ENCODE results near the gene TMCC1. TPM values are rescaled to one million over a fixed set of nuclear protein-coding genes. Genes with fewer than 3 reads are reported as not detected.

Gene TMCC1
- total RNA-seq, 1 donor from 2014 or later = 37.8 TPM

DNA sequence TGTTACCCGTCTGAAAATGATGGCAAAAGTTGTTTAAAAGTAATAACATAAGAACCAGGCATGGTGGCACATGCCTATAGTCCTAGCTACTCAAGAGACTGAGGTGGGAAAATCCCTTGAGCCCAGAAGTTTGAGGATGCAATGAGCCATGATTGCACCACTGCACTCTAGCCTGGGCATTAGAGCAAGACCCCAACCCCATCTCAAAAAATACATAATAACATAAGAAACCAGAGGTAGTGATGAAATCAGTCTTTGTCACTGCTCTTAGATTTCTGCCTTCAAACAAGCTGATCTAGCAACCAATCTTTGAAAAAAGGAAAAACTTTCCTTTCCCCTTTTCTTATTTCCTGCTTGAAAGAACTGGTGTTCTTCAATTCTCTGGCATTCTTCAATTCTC is 71.3 kb downstream of the TMCC1 start:
- DNase-seq (ENCODE audit: extremely low spot score, unreplicated experiment) = no peak
- TF ChIP-seq, protein P1, sequence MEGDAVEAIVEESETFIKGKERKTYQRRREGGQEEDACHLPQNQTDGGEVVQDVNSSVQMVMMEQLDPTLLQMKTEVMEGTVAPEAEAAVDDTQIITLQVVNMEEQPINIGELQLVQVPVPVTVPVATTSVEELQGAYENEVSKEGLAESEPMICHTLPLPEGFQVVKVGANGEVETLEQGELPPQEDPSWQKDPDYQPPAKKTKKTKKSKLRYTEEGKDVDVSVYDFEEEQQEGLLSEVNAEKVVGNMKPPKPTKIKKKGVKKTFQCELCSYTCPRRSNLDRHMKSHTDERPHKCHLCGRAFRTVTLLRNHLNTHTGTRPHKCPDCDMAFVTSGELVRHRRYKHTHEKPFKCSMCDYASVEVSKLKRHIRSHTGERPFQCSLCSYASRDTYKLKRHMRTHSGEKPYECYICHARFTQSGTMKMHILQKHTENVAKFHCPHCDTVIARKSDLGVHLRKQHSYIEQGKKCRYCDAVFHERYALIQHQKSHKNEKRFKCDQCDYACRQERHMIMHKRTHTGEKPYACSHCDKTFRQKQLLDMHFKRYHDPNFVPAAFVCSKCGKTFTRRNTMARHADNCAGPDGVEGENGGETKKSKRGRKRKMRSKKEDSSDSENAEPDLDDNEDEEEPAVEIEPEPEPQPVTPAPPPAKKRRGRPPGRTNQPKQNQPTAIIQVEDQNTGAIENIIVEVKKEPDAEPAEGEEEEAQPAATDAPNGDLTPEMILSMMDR (IDR thresholded peaks at IDR 0.05) = no peak
- Mint-ChIP-seq H3K4me1 (ENCODE audit: unreplicated experiment) (peaks cover 2% of the 10 kb centered on the region), H3K36me3 (ENCODE audit: unreplicated experiment) (peaks cover 7% of the 10 kb centered on the region), H3K9me3 (ENCODE audit: unreplicated experiment) (no peaks in the 10 kb centered on the region), H3K4me3 (ENCODE audit: unreplicated experiment) (no peak overlapping the region), H3K27me3 (ENCODE audit: unreplicated experiment) (no peaks in the 10 kb centered on the region), H3K27ac (ENCODE audit: unreplicated experiment) (no peak overlapping the region)

DNA sequence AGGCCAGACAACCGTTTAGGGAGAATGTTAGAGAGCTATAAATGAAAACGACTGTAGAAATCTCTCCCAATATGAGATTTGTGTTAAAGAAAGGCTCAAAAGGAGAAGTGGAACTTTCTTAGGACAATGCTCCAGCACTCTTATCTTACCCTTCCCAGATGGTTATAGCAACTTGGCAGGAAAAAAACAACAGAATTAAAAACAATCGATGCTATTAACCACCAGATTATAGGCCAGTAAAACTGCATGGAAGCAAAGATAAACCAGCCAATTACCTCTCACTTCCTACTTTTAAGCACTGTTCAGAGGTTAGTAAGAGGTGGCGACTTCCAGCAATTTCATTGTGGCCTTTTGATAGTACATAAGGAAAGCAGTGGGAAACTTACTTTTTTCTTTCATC is 72.9 kb downstream of the TMCC1 start:
- peaks cover 2% of the 10 kb centered on the region for H3K4me1 Mint-ChIP-seq (ENCODE audit: unreplicated experiment)
- H3K27ac Mint-ChIP-seq (ENCODE audit: unreplicated experiment) = no peak overlapping the region
- TF ChIP-seq, protein P1 (IDR thresholded peaks at IDR 0.05) = no peak
- DNase-seq (ENCODE audit: extremely low spot score, unreplicated experiment) = no peak
- H3K4me3 Mint-ChIP-seq (ENCODE audit: unreplicated experiment) = no peak overlapping the region
- peaks cover 15% of the 10 kb centered on the region for H3K36me3 Mint-ChIP-seq (ENCODE audit: unreplicated experiment)
- H3K9me3 Mint-ChIP-seq (ENCODE audit: unreplicated experiment) = peaks cover 4% of the 10 kb centered on the region
- no peaks in the 10 kb centered on the region for H3K27me3 Mint-ChIP-seq (ENCODE audit: unreplicated experiment)

DNA sequence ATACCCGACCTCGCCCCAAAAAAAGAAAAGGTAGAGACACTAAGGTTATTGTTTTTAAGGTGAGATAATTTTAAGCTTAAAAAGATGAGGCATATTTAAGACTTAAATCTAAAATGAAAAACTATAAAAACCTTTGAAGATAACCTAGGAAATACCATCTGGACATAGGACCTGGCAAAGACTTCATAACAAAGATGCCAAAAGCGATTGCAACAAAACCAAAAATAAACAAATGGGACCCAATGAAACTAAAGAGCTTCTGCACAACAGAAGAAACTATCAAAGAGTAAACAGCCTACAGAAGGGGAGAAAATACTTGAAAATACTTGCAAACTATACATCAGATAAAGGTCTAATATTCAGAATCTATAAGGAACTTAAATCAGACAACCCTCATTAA is 80.9 kb downstream of the TMCC1 start:
- Mint-ChIP-seq H3K9me3 (ENCODE audit: unreplicated experiment) (peaks cover 4% of the 10 kb centered on the region), H3K27me3 (ENCODE audit: unreplicated experiment) (no peaks in the 10 kb centered on the region), H3K36me3 (ENCODE audit: unreplicated experiment) (peaks cover 18% of the 10 kb centered on the region), H3K4me3 (ENCODE audit: unreplicated experiment) (no peak overlapping the region), H3K27ac (ENCODE audit: unreplicated experiment) (no peak overlapping the region), H3K4me1 (ENCODE audit: unreplicated experiment) (peaks cover 5% of the 10 kb centered on the region)
- TF ChIP-seq, protein P1 (IDR thresholded peaks at IDR 0.05) = no peak
- no peak for DNase-seq (ENCODE audit: extremely low spot score, unreplicated experiment)

DNA sequence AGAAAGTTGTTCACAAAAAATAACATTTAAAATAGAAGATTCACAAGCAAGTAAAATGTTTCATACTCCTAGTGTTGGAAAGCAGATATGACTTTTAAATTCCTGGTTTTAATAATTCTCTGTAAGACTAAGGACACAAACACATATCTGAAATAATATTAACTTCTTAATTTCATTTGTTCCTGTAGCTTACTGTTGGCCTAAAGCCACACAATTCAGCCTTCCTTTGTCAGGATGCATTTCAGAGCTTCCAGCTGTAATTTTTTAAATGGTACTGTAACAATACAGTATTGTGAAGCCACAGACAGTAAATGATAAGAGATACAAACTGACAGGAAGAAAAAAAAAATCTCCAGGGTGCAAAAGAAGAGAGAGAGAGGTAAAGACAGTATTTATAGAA is 84.2 kb downstream of the TMCC1 start:
- TF ChIP-seq, protein P1 (IDR thresholded peaks at IDR 0.05) = no peak
- peaks cover 15% of the 10 kb centered on the region for H3K4me1 Mint-ChIP-seq (ENCODE audit: unreplicated experiment)
- H3K4me3 Mint-ChIP-seq (ENCODE audit: unreplicated experiment) = no peak overlapping the region
- DNase-seq (ENCODE audit: extremely low spot score, unreplicated experiment) = no peak
- H3K27me3 Mint-ChIP-seq (ENCODE audit: unreplicated experiment) = no peaks in the 10 kb centered on the region
- peaks cover 7% of the 10 kb centered on the region for H3K36me3 Mint-ChIP-seq (ENCODE audit: unreplicated experiment)
- H3K27ac Mint-ChIP-seq (ENCODE audit: unreplicated experiment) = no peak overlapping the region
- no peaks in the 10 kb centered on the region for H3K9me3 Mint-ChIP-seq (ENCODE audit: unreplicated experiment)

DNA sequence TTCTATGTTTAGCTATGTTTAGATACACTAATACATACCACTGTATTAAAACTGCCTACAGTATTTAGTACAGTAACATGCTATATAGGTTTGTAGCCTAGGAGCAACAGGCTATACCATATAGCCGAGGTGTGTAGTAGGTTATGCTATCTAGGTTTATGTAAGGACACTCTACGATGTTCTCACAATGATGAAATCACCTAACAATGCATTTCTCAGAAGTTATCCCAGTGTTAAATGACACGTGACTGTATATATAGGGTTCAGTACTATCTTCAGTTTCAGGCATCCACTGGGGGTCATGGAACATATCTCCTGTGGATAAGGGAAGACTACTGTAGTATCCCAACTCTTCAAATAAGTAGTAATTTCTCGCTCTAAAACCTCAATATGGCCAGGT is 97.4 kb downstream of the TMCC1 start:
- no peak for DNase-seq (ENCODE audit: extremely low spot score, unreplicated experiment)
- no peak overlapping the region for H3K27ac Mint-ChIP-seq (ENCODE audit: unreplicated experiment)
- H3K27me3 Mint-ChIP-seq (ENCODE audit: unreplicated experiment) = no peaks in the 10 kb centered on the region
- H3K4me3 Mint-ChIP-seq (ENCODE audit: unreplicated experiment) = no peak overlapping the region
- TF ChIP-seq, protein P1 (IDR thresholded peaks at IDR 0.05) = no peak
- peaks cover 18% of the 10 kb centered on the region for H3K4me1 Mint-ChIP-seq (ENCODE audit: unreplicated experiment)
- H3K9me3 Mint-ChIP-seq (ENCODE audit: unreplicated experiment) = no peaks in the 10 kb centered on the region
- peaks cover 2% of the 10 kb centered on the region for H3K36me3 Mint-ChIP-seq (ENCODE audit: unreplicated experiment)

Data from osteocyte (in vitro differentiated cells).